AG09309 (cell line): ENCODE results near the gene KCNE4.

Source experiments
- DNase-seq: peaks from one replicate; pipeline ENCODE4 v3.0.0-alpha.2; 2010; ENCODE audit warnings: low read depth
- H3K4me3 ChIP-seq: 2 replicates; pipeline ENCODE4 v1.5.1; 2011; ENCODE audit warnings: mild to moderate bottlenecking, low read depth, low read length, moderate library complexity; ENCODE audit not compliant: control insufficient read depth
- CTCF ChIP-seq: IDR thresholded peaks from 2 replicates; pipeline ENCODE4 v1.5.1; 2011; ENCODE audit warnings: mild to moderate bottlenecking, low read depth, low read length, inconsistent platforms; ENCODE audit not compliant: insufficient read depth, control insufficient read depth; ENCODE audit errors: missing control alignments

The KCNE4 gene

DNA sequence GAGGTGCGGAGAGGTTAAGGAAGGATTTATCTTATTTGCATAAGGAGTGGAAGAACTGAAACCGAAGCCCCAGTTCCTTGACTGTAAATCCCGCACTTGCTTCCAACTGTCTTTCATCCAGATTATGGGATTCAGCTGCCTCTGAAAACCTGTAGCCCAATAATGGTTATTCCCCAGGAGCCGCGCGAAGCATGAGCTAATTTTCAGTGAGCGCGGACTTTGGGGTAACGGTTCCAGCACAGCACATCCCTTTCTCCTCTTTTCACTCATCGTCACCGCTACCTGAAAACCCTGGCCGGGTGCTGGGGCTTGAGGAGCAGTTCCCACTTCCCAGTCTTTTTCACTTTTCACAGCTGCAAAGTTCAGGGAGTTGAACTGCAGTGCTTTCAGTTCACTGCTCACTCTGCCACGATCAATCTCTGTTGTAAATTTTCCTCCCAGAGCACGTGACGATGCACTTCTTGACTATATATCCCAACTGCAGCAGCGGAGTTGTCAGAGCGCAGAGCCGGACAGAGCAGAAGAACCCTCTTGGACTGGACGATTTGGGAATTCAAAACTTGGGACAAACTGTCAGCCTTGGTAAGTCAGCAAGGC is at the start of gene KCNE4:
Gene KCNE4 (plus strand): TSS at position 498 of the 597 bp plus-strand sequence. CDS start 641 bp downstream, outside the sequence.
- no peak for DNase-seq
- no peak for TF ChIP-seq CTCF
- H3K4me3 ChIP-seq: peak within 1 kb of the TSS; percentile 53

DNA sequence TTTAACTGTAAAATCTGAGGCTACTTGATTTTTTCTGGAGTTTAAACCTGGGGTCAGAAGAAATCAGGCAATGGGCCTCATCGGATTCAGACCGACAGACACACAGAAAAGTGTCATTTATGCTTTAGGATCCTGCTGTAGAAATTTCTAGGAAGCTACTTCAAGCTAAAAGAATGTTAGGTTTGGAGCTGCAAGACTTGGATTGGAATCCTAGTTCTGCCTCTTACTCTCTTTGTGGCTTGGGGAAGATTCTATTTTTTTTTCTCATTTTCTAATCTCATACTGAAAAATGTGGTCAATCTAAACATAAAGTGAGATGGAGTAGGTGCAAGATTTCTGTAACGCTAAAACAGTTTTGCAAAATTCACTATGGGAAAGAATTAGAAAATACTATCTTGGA is 48.8 kb upstream of the KCNE4 start:
- TF ChIP-seq CTCF: no peak
- DNase-seq: no peak
- no peak overlapping the region for H3K4me3 ChIP-seq

GRCh38 chr2:223005496-223005895 is 46.5 kb upstream of the KCNE4 start:
- no peak for TF ChIP-seq CTCF
- DNase-seq: no peak
- H3K4me3 ChIP-seq: no peak overlapping the region

GRCh38 chr2:223007531-223007930 is 44.5 kb upstream of the KCNE4 start:
- no peak overlapping the region for H3K4me3 ChIP-seq
- DNase-seq: peak; percentile 31
- TF ChIP-seq CTCF: no peak

DNA sequence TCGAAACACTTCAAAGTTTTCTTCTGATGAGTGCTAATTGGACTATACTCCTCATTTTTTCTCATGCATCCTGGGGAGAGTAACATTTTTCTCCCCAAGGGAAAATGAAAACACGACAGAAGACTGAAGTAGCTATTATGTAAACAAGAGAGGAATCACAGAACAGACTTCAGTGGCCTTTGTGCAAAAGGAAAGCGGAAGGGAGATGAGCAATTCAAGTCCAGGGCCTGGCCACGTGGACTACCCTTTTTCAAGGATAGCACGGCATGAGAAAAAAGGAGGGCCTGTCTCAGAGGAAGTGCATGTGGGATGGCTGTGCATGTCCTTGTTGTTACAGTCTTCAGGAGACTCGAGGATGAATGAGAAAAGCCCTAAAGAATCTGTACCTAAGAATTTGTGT is 43.8 kb upstream of the KCNE4 start:
- no peak for TF ChIP-seq CTCF
- no peak overlapping the region for H3K4me3 ChIP-seq
- peak; percentile 24 for DNase-seq

- H3K4me3 ChIP-seq: no peak overlapping the region
- no peak for TF ChIP-seq CTCF
- DNase-seq: peak; percentile 18
Observed at GRCh38 chr2:223008956-223009355, 43.0 kb upstream of the KCNE4 start.
